Posterior vena cava (tissue), 2 donors: Measurements from ENCODE around the gene HCN2. TPM values are rescaled to one million over a fixed set of nuclear protein-coding genes. Genes with fewer than 3 reads are reported as not detected.
"Not testable (repeated sequence)": the region's sequence is repeated elsewhere in the genome, so short reads cannot be mapped to it uniquely, and the experiment has no call there.

Source experiments
- DNase-seq: peaks from one replicate; pipeline ENCODE4 v3.0.0-alpha.2; 2020; ENCODE audit warnings: low spot score
- intact Hi-C, 2 donors: fragments of 100-400 bp; cut with DNase I; formaldehyde crosslinking; loops; one replicate each; pipeline versions ENCODE4 v1.14.1 to v1.14.2; 2022 to 2023
- total RNA-seq, 2 donors: library from RNA; stranded (reverse); fragmentation: NEBNext Ultra II Directional; extraction: Animal tissue kit (Norgen Biotek cat#: 25700); gene quantifications; one replicate each; pipeline ENCODE4 v1.2.1, GENCODE V29; 2021
- donor health status: DM: yes; HTN: yes; CAD: no.
- donor health status: DM: yes; HTN: yes; CAD: no.

HCN2 gene
- total RNA-seq, 2 donors from 2014 or later = 0.10 to 0.37 TPM

DNA sequence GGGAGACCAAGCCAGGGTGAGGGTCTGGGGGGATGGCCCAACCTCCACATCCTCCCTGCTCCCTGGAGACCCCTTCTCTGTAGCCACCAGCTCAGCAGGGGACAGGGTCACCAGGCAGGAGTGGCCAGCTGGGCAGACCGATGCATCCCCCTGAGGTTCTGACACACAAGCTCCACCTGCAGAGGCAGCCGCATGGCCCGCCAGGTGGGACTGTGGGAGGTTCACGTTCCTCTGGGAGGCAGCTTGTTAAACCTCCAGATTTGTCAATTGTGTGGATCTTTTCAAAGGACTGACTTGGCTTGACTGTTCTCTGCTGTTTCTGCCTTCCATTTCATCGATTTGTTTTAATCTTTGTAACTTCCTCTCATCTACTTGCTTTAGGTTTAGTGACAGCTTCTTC, 35.6 kb downstream of the HCN2 start:
- intact Hi-C loops = no loop called here
- DNase-seq = no peak

DNA sequence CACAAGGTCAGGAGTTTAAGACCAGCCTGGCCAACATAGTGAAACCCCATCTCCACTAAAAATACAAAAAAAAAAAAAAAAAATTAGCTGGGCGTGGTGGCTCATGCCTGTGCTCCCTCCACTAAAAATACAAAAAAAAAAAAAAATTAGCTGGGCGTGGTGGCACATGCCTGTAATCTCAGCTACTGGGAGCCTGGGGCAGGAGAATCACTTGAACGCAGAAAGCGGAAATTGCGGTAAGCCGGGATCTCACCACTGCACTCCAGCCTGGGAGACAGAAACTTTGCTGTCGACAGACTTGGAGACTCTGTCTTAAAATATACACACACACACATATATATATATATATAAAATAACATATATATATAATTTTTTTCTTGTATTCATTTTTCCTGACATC, 36.9 kb downstream of the HCN2 start:
- DNase-seq, intact Hi-C loops: not testable (repeated sequence)

DNA sequence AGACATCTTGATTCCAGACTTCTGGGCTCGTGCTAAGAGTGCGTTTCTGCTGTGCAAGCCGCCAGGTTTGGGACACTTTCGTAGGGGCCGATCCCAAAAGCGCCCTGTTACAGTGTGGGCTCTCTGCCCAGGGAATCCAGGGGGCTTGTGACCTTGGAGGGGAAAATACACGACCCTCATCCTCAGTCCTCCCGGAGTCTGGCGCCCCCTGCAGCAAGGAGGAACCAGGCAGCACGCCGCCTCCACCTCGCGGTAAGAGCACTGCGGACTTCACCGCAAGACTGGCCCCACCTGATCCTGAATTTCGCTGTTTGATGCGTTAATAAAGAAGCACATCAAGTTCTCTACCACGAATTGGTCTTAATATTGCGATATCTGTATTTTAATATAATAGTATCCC, 38.5 kb downstream of the HCN2 start:
- intact Hi-C loops = no loop called here

DNA sequence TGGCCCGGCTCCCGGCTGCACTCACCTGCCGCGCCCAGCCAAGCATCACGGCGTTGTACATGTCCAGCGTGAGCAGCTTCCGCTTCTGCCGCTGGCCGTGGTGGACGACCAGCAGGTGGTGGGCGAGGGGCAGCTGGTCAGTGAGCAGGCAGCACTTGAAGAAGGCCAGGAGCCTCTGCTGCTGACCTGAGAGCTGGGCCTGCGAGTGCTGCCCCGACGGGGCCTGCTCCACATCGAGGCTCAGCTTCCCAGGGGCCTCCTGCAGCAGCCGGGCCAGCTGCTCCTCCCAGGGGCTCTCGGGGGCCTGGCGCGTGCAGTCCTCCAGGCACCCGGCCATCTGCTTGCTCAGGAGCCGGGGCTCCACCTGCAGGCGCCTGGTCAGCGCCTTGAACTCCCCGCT, 39.8 kb downstream of the HCN2 start:
- DNase-seq, intact Hi-C loops: not testable (repeated sequence)

More for the DNA sequence above, 38.5 kb downstream of the HCN2 start:
- DNase-seq = no peak

DNA sequence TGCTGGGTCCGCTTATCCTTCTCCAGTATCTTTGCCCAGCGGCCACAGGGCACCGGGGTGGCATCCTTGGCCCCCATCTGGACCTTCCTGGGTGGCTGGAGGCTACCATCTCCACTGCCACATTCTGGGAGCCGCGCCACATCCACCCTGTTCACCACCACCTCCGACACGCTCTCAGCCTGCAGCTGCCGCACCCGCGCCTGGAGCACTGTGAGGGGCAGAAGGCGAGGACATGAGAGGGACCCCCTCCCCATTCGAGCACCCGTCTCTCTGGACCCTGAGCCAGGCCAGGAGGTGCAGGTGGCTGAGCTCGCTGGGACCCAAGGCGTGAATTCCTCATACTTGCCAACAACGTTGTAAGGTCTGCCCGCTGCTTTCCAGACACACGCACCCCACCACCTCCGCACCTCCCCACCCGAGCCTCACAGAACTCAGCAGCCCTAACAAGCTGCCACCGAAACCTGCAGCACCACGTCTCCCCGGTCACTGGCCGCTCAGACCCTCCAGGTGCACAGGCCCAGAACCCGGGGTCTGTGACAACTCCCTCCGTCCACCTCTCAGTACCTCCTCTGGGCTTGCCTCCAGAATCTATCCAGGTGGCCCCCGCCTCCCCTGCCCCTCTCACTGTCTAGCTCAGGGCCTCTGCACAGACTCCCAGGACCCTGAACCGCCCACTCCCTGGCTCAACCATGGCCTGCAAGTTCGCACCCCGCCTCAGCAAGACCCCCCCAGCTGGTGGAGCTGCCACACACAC, 40.5 kb downstream of the HCN2 start:
- intact Hi-C loops = loop anchor here in 1 of 2 donors (10.0 kb wide), 1 partner anchor 55 kb away; the partner anchor contains the start of gene BSG
- DNase-seq = no peak

DNA sequence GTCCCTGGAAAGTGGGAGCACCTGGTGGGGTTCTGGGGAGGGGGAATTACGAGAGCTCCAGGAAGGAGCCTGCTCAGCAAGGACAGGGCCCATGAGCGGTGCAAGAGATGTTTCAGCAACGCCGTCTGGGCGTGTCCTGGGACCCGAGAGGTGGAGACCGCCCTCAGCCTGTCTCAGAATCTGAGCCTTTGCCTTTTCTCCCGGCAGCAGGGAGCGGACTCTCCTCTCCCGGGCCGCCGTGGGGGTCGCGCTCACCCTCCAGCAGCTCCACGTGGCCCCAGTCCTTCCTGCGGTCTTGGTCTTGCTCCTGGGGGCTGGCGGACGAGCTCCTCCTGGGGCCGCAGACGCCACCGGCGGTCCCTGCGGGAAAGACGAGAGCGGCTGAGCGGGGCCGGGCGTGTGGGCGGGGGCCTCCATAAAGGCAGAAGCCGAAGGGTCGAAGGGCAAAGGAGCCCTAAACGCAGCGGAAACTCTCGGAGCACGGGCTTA, 42.9 kb downstream of the HCN2 start:
- intact Hi-C loops = loop anchor here in 1 of 2 donors (10.0 kb wide), 1 partner anchor 58 kb away; the partner anchor contains the start of gene BSG
- DNase-seq = no peak

DNA sequence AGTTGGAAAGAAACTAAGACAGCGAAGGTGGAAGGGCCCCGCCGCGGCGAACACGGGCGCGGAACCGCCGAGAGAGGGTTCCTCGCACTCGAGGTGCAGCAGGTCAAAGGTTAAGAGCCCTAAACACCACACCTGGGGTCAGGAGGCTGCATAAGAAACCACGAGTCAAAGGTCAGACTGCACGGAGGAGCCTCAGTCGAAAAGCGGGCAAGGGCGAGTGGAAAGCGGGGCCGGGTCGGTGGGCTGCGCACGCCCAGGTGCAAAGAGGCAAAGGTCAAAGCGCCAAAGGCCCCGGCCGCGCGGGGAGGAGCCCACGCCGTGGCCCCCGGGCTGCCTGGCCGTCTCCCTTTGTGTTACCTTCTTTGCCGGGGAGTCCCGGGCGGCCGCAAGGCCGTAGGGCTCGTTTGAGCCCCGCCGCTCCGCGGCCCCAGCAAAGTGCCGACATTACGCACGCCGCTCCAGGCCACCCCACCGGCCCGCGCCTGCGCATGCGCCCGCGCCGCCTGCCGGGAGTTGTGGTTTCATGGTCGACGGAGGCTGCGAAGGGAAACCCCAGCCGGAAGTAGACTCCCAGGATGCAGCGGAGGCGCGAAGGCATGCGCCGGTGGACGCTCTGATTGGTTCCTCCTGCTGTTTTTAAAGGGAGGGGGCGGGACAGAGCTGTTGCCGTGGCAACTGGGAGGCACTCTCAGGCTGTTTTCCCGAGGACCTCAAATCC, 43.5 kb downstream of the HCN2 start, which contains the start of gene POLRMT:
Gene POLRMT, minus strand, starts transcription at position 470 of the 718 bp plus-strand sequence. Its CDS starts 25 bp downstream, at position 445.
- peak; percentile 100 for DNase-seq
- intact Hi-C loops = loop anchor here in 1 of 2 donors (10.0 kb wide), 1 partner anchor 58 kb away; the partner anchor contains the start of gene BSG

DNA sequence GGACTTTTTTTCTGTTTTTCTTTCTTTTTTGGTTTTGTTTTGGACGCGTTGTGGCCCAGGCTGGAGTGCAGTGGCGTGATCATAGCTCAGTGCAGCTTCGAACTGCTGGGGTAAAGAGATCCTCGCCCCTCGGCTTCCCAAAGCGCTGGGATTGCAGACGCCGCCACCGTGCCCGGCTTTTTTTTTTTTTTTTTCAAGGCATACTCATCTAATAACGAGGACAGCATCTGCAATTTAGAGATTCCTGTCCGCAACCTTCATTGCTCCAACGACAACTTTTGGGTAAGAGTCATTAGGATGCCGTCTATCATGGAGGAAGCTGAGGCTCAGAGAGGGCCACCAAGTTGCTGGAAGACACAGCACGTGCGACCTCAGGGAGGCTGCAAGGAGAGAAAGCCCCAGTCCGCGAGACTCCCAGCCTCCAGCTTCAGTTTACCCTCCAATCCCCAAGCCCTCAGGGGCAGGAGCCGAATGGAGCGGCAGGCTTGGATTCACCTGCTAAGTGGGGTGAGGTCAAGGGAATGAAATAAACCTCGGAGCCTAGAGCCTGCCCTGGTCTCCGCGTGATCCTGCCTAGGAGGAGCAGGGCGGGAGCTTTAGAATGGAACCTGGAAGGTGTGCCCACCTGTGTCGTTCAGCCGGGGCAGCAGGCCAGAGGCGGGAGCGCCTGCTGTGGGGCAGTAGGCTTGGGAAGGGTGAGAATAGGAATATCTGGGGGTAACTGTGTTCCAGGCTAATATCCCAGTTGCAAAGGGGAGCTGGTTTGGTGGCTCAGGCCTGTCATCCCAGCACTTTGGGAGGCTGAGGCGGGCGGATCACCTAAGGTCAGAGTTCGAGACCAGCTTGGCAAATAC, 44.3 kb downstream of the HCN2 start:
- no peak for DNase-seq
- intact Hi-C loops = loop anchor here in 1 of 2 donors (10.0 kb wide), 1 partner anchor 59 kb away; the partner anchor contains the start of gene BSG

DNA sequence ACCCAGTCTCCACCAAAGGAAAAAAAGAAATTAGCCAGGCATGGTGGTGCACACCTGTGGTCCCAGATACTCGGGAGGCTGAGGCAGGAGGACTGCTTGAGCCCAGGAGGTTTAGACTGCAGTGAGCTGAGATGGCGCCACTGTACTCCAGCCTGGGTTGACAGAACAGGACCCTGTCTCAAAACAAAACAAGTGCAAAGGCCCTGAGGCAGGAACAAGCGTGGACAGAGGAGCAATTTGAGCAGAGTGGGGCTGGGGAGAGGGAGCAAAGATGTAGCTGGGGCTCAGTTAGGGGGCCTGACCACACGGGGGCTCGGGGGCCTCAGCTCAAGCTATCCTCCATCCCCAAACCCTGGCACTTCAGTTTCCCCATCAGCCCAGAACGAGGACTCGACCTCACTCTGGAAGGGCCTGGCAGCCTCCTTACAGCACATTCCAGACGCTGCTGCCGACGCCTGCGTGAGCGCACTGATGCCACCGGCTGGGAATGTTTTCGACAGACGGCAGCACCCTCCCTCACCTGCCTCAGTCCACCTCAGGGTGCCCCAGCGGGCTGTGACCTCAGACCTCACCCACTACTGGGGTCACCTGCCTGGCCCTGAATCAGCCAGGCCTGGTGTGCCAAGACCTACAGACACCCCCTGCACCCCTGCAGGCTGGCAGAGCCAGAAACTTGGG, 45.4 kb downstream of the HCN2 start:
- intact Hi-C loops = loop anchor here in 1 of 2 donors (10.0 kb wide), 1 partner anchor 60 kb away; the partner anchor contains the start of gene BSG
- no peak for DNase-seq

DNA sequence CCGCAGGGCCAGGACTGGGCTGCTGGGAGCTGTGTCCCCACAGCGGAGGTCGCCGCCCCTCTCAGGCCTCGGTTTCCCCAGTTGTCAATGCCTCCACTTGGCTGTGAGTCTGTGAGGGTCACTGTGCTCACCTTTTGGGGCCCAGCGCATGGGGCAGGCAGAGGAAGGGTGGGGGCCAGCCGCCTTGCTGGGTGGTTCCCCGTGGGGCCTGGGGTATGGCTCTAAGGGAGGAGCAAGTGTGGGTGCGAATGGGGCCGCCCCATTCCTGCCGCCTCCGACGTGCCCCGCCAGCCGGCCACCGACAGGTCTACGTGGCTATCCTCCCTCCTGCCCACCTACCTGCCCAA, 49.2 kb downstream of the HCN2 start:
- no peak for DNase-seq
- intact Hi-C loops = loop anchor here in 1 of 2 donors (10.0 kb wide), 1 partner anchor 64 kb away; the partner anchor contains the start of gene BSG

DNA sequence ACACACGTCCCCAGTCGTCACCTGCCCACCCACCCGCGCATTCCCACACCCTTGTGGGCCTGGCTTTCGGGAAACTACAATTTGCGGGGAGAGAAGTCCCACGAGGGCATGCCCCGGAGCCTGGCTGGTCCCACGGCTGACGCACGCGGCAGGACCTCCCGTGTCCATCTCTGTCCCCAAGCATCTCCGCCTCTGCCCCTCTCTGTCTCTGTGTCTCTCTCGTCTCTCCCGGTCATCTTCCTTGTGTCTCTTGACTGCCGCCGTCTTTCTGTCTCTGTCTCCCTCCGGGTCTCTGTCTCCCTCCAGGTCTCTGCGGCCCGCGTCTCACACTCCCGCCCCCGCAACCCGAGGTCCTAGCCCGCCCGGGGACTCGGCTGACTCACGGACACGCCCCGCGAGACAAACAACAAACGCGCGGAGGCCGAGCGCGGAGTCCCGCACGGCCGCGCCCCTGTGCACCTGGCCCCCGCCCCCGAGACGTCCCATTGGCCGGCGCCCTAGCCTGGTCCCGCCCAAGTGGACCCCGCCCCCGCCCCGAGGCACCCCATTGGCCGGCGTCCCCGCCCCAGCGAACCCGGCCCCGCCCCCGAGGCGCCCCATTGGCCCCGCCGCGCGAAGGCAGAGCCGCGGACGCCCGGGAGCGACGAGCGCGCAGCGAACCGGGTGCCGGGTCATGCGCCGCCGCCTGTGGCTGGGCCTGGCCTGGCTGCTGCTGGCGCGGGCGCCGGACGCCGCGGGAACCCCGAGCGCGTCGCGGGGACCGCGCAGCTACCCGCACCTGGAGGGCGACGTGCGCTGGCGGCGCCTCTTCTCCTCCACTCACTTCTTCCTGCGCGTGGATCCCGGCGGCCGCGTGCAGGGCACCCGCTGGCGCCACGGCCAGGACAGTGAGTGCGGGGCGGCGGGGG, 49.8 kb downstream of the HCN2 start, which contains the start of gene FGF22:
Gene FGF22, plus strand, starts transcription at position 627 of the 908 bp plus-strand sequence. Its CDS starts 47 bp downstream, at position 674.
- DNase-seq = peak; percentile 97
- intact Hi-C loops = loop anchor here in 1 of 2 donors (10.0 kb wide), 1 partner anchor 65 kb away; the partner anchor contains the start of gene BSG

DNA sequence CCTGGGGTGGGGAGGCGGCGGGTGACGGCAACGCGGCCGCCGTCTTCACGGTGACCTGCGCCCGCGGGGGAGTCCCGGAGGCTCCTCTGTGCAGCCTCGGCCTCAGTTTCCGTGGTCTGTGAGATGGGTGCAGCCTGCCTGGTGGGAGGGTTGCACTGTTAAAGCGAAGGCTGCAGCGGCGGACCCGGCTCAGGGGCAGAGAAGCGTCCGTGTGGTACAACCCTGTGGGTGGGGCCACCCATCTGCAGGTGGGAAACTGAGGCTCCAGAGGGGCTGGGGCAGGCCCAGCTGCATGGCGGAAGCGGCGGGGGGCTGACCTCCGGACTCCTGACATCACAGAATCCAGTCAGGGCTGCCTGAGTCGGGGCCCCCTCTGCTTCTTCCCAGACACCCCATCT, 50.5 kb downstream of the HCN2 start:
- intact Hi-C loops = no loop called here
- no peak for DNase-seq

DNA sequence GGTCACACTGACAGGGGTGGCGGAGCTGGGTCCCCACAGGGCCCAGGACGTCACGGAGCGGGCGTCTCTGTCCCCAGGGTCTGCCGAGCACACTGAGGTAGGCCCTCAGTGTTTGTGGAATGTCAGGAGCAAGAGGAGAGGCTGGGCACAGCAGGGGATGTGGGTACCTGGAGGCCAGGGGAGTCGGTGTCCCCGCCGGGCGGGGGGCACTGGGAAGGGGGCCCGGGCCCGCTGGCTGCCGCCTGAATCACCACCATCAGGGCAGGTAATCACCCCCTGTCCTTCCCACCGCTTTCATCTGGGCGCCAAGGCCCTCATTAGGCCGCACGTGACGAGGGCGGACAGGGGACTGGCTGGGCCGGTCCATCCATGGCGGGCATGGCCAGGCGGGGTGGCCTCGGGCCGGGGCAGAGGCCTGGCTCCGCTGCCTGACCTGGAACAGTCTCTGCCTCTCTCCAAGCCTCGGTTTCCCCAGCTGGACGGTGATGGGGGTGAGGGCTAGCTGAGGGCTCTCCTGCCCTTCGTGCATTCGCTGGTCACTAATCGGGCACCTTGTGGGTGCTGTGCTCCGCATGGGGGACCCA, 51.0 kb downstream of the HCN2 start:
- DNase-seq = no peak

DNA sequence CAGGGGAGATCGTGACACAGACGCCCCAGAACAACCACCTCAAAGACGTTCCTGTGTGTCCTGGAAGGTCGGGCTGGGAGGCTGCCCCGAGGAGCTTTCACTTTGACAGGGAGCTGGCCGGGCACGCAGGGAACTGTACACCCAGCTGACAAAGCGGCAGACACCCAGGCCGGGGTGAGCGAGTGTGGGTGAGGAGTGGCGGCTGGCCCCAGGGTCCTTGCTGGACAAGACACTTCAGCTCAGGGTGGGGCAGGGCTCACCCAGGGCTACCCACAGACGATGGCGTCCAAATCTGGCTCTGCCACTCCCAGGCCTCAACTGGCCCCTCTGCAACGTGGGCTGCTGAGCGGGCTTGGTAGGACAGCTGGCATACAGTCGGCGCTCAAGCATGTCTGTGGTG, 52.0 kb downstream of the HCN2 start:
- no peak for DNase-seq
- intact Hi-C loops = no loop called here

More for the DNA sequence above, 51.0 kb downstream of the HCN2 start:
- intact Hi-C loops = no loop called here

DNA sequence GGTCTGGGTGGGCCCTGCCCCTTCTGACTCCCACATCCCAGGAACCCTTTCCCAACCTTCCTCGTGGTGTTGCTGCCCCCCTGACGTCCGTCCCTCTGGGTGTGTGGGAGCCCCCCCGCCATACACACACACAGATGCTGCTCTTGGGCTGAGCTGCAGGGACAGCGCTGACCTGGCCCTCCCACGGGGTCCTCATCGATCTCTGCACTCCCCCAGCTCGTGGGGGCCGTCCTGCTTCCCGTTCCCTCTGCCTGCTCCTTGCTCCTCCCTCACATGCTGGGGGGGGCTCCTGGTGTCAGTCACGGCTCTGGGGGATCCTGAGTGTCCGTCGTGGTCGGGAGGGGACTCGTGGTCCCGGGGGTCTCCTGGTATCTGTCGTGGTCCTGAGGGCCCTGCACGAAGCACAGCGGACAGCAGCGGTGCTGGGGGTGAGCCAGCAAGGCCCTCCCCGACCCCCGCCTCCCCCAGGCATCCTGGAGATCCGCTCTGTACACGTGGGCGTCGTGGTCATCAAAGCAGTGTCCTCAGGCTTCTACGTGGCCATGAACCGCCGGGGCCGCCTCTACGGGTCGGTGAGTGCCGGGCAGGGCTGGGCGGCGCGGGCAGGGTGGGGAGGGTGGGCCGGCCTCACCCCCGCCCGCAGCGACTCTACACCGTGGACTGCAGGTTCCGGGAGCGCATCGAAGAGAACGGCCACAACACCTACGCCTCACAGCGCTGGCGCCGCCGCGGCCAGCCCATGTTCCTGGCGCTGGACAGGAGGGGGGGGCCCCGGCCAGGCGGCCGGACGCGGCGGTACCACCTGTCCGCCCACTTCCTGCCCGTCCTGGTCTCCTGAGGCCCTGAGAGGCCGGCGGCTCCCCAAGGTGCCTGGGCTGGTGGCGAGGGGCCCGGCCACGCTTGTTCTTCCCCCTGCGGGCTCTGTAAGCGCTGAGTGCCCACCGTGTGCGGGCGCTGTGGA, 53.4 kb downstream of the HCN2 start:
- intact Hi-C loops = no loop called here
- DNase-seq = no peak

DNA sequence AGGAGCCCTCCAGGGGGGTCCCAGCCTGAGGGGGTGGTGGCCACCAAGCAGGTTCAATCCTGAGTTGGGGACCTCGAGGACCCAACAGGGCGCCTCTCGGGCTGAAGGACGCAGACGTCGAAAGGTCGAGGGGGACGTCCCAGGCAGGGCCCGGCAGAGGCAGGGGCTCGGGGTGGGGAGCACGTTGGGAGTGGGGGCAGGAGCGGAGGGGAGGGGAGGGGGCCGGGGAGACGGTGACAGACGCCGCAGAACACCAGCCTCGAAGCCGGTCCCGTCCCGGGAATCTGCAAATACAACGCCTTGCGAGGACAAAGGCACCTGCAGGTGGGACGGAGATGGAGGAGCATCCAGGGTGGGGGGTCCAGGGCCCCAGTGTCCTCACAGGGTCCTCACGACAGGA, 54.1 kb downstream of the HCN2 start:
- DNase-seq = no peak
- intact Hi-C loops = no loop called here
